ENCODE measurements around the gene HMGB4.

HMGB4 gene

GRCh38 chr1:33899746-33900145, 35.9 kb downstream of the HMGB4 start:
- DNase-seq (ENCODE audit: insufficient read length) (no peak), FAIRE-seq (no peak)
- no peak for TF ChIP-seq POLR2A (IDR thresholded peaks at IDR 0.05; ENCODE audit: low read depth, low read length)
- TF ChIP-seq TAF1 (IDR thresholded peaks at IDR 0.05; ENCODE audit: borderline replicate concordance, low read depth, low read length) = no peak
- TF ChIP-seq POLR2AphosphoS5 (IDR thresholded peaks at IDR 0.05; ENCODE audit: low read depth, low read length) = no peak

DNA sequence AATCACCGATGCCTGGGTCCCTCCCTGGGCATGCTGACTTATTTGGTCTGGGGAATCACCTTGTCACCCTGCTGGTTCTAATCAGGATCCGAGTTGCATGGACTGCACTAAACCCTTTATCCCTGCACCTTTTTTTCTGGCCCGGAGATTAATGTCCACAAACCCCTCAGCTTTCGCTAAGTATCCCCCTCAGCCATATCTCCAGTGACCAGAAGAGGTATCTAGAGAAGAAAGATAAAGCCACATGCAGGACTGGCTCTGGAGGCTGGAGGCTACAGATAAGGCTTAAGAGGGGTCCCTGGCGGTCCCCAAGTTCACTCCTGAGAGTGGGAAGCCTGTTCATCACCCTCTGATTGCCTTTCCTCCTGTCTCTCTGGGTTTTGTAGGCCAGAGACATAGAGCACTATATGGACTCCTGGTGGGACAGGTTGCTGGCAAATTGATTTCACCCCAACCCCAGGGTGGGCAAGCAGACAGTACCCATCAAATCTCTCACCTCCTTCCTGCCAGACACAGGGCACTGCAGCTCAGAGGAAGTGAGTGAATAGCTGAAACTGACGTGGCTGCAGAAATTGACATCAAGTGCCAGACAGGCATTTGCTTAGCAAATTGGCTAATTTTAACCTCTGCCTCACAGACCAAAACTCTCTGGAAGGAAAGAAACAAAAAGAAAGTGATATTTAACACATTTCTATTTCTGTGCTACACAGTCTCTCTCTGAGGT, 38.8 kb downstream of the HMGB4 start:
- DNase-seq (ENCODE audit: insufficient read length) = no peak
- FAIRE-seq = no peak
- no peak for TF ChIP-seq TAF1 (IDR thresholded peaks at IDR 0.05; ENCODE audit: borderline replicate concordance, low read depth, low read length)
- no peak for TF ChIP-seq POLR2AphosphoS5 (IDR thresholded peaks at IDR 0.05; ENCODE audit: low read depth, low read length)
- TF ChIP-seq POLR2A (IDR thresholded peaks at IDR 0.05; ENCODE audit: low read depth, low read length) = no peak

GRCh38 chr1:33903210-33903589, 39.3 kb downstream of the HMGB4 start:
- no peak for DNase-seq (ENCODE audit: insufficient read length)
- FAIRE-seq = no peak
- no peak for TF ChIP-seq POLR2AphosphoS5 (IDR thresholded peaks at IDR 0.05; ENCODE audit: low read depth, low read length)
- no peak for TF ChIP-seq POLR2A (IDR thresholded peaks at IDR 0.05; ENCODE audit: low read depth, low read length)
- no peak for TF ChIP-seq TAF1 (IDR thresholded peaks at IDR 0.05; ENCODE audit: borderline replicate concordance, low read depth, low read length)

DNA sequence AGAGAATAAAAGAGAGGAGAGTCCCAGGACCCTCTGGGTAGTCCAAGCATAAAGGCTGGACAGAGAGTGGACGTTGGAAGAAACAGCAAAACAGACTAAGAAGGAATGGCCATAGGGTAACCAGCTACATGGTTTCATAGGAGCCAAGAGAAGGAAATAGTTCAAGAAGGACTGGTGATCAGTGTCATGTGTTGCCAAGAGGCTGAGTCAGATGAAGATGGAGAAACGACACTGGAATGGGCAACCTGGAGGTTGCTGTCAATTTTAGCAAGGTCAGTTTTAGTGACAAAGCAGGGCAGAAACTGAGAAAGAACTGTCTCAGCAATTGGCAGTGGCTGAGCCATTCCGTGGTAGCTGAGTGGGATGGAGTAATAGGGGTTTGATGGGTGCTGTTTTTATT, 41.4 kb downstream of the HMGB4 start:
- DNase-seq (ENCODE audit: insufficient read length) (no peak), FAIRE-seq (no peak)
- TF ChIP-seq POLR2AphosphoS5 (IDR thresholded peaks at IDR 0.05; ENCODE audit: low read depth, low read length) = no peak
- no peak for TF ChIP-seq POLR2A (IDR thresholded peaks at IDR 0.05; ENCODE audit: low read depth, low read length)
- TF ChIP-seq TAF1 (IDR thresholded peaks at IDR 0.05; ENCODE audit: borderline replicate concordance, low read depth, low read length) = no peak

GRCh38 chr1:33906156-33906555, 42.3 kb downstream of the HMGB4 start:
- no peak for DNase-seq (ENCODE audit: insufficient read length)
- FAIRE-seq = no peak
- TF ChIP-seq POLR2AphosphoS5 (IDR thresholded peaks at IDR 0.05; ENCODE audit: low read depth, low read length) (no peak), POLR2A (IDR thresholded peaks at IDR 0.05; ENCODE audit: low read depth, low read length) (no peak), TAF1 (IDR thresholded peaks at IDR 0.05; ENCODE audit: borderline replicate concordance, low read depth, low read length) (no peak)

DNA sequence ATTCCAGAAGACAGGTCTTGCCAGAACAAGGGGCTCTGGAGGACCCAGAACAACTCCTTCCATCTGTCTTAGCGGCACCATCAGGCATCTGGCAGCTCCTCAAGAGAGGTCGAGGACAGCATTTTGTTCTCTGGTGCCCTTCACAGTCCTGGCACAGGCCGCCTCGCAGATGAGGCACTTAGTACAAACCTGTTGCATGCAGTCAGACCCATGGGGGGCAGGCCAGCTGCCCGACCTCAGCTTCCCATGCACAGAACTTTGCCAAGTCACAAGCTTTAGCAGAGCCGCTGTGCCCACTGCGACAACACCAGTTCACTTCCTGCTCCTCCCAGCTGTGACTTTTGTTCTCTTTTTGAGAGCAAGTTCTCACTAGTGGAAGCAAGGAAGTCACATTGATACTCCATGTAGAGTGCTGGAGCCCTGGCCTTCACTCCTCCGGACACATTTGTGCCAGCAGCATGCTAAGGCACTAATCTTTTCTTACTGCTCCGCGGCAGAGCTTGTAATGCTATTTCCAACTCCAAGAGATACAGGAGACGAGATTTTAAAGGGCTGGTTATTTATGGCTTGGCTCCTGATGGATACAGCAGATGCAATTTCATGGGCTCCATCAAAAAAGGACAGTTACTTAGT, 44.6 kb downstream of the HMGB4 start:
- TF ChIP-seq POLR2A (IDR thresholded peaks at IDR 0.05; ENCODE audit: low read depth, low read length) (no peak), POLR2AphosphoS5 (IDR thresholded peaks at IDR 0.05; ENCODE audit: low read depth, low read length) (no peak), TAF1 (IDR thresholded peaks at IDR 0.05; ENCODE audit: borderline replicate concordance, low read depth, low read length) (no peak)
- no peak for DNase-seq (ENCODE audit: insufficient read length)
- no peak for FAIRE-seq

All from GM12892 (cell line).